ENCODE results near the gene ZNF556.

GRCh38 chr19:2819540-2820111 lies 47.5 kb upstream of the ZNF556 start, which contains the start of gene ZNF554:
- peak; percentile 95 for TF ChIP-seq CTCF (IDR thresholded peaks at IDR 0.05)
- no peak; the same call in 1 of the 2 replicates for TF ChIP-seq POLR2AphosphoS5 (IDR thresholded peaks at IDR 0.05; ENCODE audit: low read depth, low read length)
- TF ChIP-seq REST (IDR thresholded peaks at IDR 0.05; ENCODE audit: insufficient read depth in 1 of 2, low read depth in 2 of 2, low read length in 1 of 2) = 0 out of 4 replicates have a peak, but pooled peaks of 1 of the 2 experiments have one; percentile 43
- TF ChIP-seq SIN3A (IDR thresholded peaks at IDR 0.05; ENCODE audit: borderline replicate concordance, insufficient read depth, low read depth, low read length) = 0 out of 2 replicates have a peak, but pooled peaks have one; percentile 35

Measured in Panc1 (cell line).